Measurements from ENCODE around the gene CDH2. TPM values are rescaled to one million over a fixed set of nuclear protein-coding genes. Genes with fewer than 3 reads are reported as not detected.

CDH2 gene
- total RNA-seq, 1 donor from 2014 or later: 87.2 TPM

GRCh38 chr18:28050545-28050944 lies 126.4 kb downstream of the CDH2 start:
- Mint-ChIP-seq H3K27ac (ENCODE audit: unreplicated experiment) (peak overlapping the region; percentile 38), H3K9me3 (ENCODE audit: unreplicated experiment) (no peaks in the 10 kb centered on the region), H3K4me3 (ENCODE audit: unreplicated experiment) (no peak overlapping the region), H3K36me3 (ENCODE audit: unreplicated experiment) (no peaks in the 10 kb centered on the region), H3K27me3 (ENCODE audit: unreplicated experiment) (no peaks in the 10 kb centered on the region), H3K4me1 (ENCODE audit: unreplicated experiment) (peaks cover 19% of the 10 kb centered on the region)
- no peak for TF ChIP-seq CTCF (IDR thresholded peaks at IDR 0.05)
- no peak for DNase-seq (ENCODE audit: extremely low spot score, unreplicated experiment)

GRCh38 chr18:28048612-28049011 lies 128.3 kb downstream of the CDH2 start:
- no peak overlapping the region for H3K27ac Mint-ChIP-seq (ENCODE audit: unreplicated experiment)
- no peak for DNase-seq (ENCODE audit: extremely low spot score, unreplicated experiment)
- H3K27me3 Mint-ChIP-seq (ENCODE audit: unreplicated experiment): no peaks in the 10 kb centered on the region

GRCh38 chr18:28045880-28046279 lies 131.1 kb downstream of the CDH2 start:
- Mint-ChIP-seq H3K36me3 (ENCODE audit: unreplicated experiment) (no peaks in the 10 kb centered on the region), H3K27ac (ENCODE audit: unreplicated experiment) (no peak overlapping the region), H3K27me3 (ENCODE audit: unreplicated experiment) (no peaks in the 10 kb centered on the region), H3K4me1 (ENCODE audit: unreplicated experiment) (peaks cover 30% of the 10 kb centered on the region), H3K9me3 (ENCODE audit: unreplicated experiment) (no peaks in the 10 kb centered on the region), H3K4me3 (ENCODE audit: unreplicated experiment) (no peak overlapping the region)
- no peak for TF ChIP-seq CTCF (IDR thresholded peaks at IDR 0.05)
- no peak for DNase-seq (ENCODE audit: extremely low spot score, unreplicated experiment)

More at GRCh38 chr18:28048612-28049011, 128.3 kb downstream of the CDH2 start:
- no peaks in the 10 kb centered on the region for H3K36me3 Mint-ChIP-seq (ENCODE audit: unreplicated experiment)
- TF ChIP-seq CTCF (IDR thresholded peaks at IDR 0.05): no peak
- no peak overlapping the region for H3K4me3 Mint-ChIP-seq (ENCODE audit: unreplicated experiment)
- H3K4me1 Mint-ChIP-seq (ENCODE audit: unreplicated experiment): peaks cover 24% of the 10 kb centered on the region
- no peaks in the 10 kb centered on the region for H3K9me3 Mint-ChIP-seq (ENCODE audit: unreplicated experiment)

- no peak overlapping the region for H3K4me3 Mint-ChIP-seq (ENCODE audit: unreplicated experiment)
- H3K4me1 Mint-ChIP-seq (ENCODE audit: unreplicated experiment): peaks cover 31% of the 10 kb centered on the region
- no peaks in the 10 kb centered on the region for H3K9me3 Mint-ChIP-seq (ENCODE audit: unreplicated experiment)
- H3K36me3 Mint-ChIP-seq (ENCODE audit: unreplicated experiment): no peaks in the 10 kb centered on the region
- no peak for TF ChIP-seq CTCF (IDR thresholded peaks at IDR 0.05)
- no peak for DNase-seq (ENCODE audit: extremely low spot score, unreplicated experiment)
- no peaks in the 10 kb centered on the region for H3K27me3 Mint-ChIP-seq (ENCODE audit: unreplicated experiment)
- H3K27ac Mint-ChIP-seq (ENCODE audit: unreplicated experiment): no peak overlapping the region
Measured at GRCh38 chr18:28045176-28045810, 131.6 kb downstream of the CDH2 start.

GRCh38 chr18:28044036-28044435 lies 132.9 kb downstream of the CDH2 start:
- no peak for DNase-seq (ENCODE audit: extremely low spot score, unreplicated experiment)
- no peaks in the 10 kb centered on the region for H3K36me3 Mint-ChIP-seq (ENCODE audit: unreplicated experiment)
- peaks cover 32% of the 10 kb centered on the region for H3K4me1 Mint-ChIP-seq (ENCODE audit: unreplicated experiment)
- no peaks in the 10 kb centered on the region for H3K27me3 Mint-ChIP-seq (ENCODE audit: unreplicated experiment)
- H3K9me3 Mint-ChIP-seq (ENCODE audit: unreplicated experiment): no peaks in the 10 kb centered on the region
- H3K4me3 Mint-ChIP-seq (ENCODE audit: unreplicated experiment): no peak overlapping the region
- no peak for TF ChIP-seq CTCF (IDR thresholded peaks at IDR 0.05)
- H3K27ac Mint-ChIP-seq (ENCODE audit: unreplicated experiment): no peak overlapping the region
